NCI-H69 (cell line): ENCODE results near the gene FHL1.

ENCODE experiments used
- DNase-seq: peaks from one replicate; lab custom pipeline; 2025; lab: John Stamatoyannopoulos, UW

Gene FHL1

DNA sequence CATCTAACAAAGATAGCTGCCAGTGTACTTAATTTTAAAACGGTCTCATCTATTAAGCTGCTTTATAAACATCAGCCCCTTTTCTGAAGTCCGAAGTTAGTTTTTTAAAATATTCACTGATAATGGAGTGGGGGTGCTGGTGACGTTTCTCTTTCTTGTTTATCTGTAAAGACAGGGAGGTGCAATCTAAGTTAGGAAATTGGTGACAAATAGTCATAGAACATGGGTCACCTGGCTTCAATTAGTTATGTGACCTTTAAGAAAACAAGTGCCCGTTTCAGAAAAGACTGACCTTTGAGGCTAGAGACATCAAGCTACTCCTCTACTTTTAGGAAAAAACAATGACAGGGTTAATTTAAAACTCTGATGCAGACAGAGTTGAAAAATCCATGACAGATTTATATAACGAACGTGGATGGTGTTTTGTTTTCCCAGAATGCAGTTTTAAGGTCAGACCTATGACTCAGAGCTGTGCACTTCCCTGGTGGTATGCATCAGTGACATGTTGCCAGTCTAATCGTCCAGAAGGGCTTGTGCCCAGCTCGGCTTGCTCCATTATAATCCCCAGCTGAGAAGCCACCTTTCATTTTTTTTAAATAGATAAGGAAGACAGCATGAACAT is 38.2 kb downstream of the FHL1 start:
- peak; percentile 6 for DNase-seq

DNA sequence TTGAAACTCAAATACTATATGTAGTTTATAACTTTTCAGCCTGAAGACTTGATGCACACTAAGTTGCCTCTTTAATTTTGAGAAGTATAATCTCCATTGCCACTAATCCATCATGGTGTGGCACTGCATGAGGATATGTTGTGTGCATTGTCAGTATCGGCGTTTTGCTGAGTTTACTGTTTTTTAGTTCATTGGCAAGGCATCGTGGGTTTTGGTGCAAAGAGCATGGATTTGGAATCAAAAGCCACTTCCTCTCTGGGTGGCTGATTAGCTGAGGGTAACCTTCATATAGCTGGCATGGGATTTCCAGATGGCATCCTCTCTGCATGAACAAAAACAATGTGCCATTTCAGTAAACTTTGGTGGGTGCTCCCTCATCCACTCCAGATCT is 38.7 kb downstream of the FHL1 start:
- no peak for DNase-seq

DNA sequence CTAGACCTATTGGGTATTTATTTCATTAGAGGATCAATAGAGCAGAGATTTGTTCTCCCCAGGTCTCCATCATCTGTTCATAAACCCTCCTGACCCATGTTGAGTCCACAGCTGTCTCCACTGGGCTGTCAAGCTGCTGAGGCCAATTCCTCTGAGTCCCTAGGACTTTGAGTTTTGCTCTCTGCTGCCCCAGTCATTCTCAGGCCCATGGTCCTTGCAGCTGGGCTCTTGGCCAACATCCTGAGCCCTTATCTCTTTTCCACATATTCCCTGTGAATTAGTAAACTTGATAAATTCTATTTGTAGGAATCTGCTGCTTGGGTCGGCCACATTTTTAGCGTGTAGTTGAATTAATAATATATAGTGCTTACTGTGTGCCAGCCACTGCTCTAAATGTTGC is 41.9 kb downstream of the FHL1 start:
- no peak for DNase-seq

GRCh38 chrX:136190038-136190713 is 42.8 kb downstream of the FHL1 start:
- DNase-seq, result no peak

DNA sequence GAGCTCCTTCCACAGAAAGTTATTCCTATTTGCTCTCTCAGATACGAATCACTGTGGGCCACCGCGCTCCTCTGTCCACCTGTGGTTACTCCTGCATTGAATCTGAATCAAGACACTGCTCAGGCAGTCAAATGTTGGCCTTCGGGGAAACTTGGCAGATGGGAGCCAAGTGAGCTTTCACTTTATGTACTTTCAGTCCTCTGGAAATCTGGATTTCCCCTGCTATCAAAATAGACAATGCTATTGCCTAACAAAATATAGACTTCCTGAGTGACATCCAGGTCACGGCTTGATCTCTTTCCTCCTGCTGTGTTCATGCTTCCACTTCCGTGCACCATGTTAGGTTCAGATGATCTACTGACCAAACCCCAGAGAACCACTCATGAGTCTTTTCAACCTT is 43.8 kb downstream of the FHL1 start:
- DNase-seq, result no peak

DNA sequence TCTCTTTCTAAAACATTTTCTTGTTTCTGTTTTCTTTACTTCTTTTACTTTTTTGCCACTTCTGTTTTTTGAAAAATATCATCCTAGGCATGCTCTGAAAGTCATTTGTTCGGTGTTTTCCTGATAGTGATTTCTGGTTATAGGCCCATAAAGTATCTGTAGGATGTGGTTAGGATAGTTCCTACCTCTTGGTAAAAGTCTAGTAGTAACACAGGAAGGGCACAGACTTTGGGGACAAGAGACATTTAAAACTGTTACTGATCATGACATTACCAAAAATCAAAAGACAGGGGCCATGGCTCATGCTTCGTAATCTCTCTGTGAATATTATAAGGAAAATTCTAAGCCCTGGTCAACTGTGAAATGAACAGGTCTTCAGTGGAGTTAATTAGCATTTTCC is 44.8 kb downstream of the FHL1 start:
- no peak for DNase-seq

DNA sequence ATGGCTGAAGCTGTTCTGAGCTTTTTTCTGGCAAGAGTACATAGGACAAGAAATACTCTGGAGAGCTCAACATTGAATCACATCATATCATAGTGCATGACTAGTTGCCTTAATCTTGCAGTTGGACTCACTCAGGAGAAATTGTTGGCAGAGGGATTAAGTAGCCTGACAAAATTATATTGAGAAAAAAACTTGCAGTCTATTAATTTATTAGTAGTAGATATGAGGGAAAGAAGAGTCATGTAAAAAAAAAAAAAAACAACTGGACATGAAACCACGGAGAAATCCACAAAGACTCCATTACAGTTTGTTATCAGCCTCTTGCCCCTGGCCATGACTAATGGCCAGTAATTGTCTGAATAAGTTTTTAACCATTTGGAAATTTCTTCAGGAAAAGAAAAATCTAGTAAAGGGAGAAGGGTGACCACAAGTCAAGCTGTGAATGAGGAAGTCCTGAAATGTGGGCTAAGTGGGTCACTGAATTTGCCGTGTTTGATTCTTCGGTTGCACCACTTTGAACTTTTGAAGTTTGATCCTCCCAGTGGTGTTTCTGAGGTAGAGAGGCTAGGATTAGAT is 45.6 kb downstream of the FHL1 start:
- DNase-seq, result no peak

DNA sequence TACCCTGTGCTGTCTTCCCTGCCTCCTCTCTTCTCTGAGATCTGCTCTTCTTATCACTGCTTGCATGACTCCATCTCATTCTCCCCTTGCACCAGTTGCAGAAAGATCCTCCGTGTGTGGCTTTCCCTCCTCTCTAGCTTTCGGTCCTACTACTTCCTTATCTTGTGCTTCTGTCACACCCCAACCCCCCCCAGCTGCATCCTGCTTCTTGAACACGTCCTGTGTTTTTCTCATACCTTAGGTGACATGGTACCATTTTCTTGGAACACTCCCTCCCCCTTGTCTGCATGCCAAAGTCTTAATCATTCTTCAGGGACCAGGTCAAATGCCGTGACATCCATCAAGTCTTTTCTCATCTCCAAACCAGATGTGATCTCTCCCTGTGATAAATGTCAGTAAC is 46.4 kb downstream of the FHL1 start:
- no peak for DNase-seq

DNA sequence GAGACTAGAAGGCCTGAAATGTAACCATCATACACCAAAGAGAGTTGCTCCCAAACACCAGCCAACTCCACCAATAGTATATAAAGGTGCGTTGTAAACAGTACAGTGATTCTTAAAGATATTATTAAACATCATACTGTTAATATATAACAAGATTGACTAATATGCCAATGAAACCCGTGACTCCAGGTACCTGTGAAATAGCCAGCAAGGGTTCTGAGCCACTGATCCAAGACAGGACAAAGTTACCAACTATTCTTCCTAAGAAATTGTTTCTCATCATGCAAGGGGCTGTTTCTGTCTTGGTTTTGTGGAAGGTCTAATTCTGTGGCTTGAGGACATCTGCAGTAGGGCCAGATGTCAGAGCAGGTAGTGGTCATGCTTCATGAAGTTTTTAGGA is 47.2 kb downstream of the FHL1 start:
- DNase-seq, result no peak

DNA sequence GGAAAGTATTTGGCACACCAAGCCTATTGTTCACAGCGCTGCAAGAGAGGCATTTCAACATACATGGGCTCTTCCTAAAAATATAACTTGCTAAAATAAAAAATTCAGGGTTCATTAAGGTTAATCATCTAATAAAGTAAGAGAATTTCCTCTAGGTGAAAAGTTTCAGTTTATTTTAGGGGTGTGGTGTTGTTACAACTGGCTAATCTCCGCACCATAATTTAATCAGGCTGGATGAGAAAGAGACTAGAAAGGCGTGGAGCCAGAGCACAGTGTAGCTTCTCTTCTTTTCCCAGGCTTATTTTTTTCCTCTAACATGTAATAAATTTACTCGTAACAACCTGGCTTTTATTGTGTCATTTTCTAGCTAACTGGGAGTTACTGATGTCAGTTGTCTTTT is 47.9 kb downstream of the FHL1 start:
- no peak for DNase-seq

GRCh38 chrX:136196691-136197155 is 49.4 kb downstream of the FHL1 start:
- no peak for DNase-seq

GRCh38 chrX:136198010-136198409 is 50.7 kb downstream of the FHL1 start:
- DNase-seq, result no peak

DNA sequence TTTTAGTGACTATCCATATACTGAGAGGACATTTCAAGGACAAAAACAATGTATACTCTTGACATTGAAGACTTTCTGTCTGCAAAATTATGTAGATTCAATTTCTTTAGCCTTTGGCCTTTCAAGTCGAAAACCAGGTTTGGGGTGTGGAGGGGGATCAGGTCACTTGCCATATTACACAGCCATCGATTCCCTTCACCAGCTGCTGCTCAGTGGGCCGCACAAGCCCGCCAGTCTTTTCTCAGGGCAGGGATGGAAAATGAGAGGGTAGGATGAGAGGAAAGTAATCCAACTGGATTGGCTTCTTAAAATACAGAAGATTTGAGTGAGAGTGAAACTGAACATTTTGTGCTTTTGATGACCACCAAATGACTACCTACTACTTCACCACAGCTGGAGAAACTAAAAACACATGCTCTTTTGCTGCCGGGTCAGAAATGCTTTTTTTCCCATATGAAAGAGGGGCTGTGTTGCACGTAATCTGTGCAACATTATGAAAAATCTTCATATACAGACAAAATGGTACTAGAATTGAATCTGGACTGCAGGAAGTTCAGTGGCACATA is 51.4 kb downstream of the FHL1 start:
- DNase-seq, result no peak

DNA sequence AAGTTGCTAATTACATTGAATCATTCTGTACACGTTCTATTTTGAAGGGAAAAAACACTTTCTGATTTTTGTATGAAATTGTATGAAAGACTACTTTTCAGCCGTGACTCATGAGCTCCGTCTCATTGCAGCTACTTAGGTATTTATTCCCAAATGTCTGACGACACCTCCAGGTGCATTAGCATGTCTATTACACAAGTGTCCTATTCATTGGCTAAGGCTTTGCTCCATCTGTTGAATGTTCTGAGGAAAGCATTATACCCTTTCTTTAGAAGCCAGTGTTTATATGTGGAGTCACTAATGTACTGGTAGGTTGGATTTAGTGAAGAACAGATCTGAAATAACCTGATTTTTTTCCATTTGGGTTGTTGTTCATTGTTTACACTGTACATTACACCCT is 52.0 kb downstream of the FHL1 start:
- DNase-seq, result peak; percentile 10

DNA sequence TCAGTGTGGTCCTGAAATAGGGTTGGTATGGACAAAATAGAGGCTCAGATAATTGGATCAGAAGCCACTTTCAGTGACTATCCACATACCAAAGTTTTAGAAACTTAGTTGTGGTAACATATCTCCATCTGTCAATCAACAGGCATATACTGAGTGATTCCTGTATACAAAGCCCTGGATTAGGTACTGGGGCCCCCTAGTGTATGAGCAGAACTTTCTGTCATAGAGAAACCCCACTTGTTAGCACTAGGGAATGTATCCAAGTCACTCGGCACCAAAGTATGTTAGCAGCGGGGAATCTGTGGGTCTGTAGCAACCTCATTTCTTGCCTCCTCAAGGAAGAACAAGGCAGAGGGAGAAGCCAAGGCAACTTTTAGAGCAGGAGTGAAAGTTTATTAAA is 53.1 kb downstream of the FHL1 start:
- DNase-seq, result peak; percentile 13

- no peak for DNase-seq
Measured at GRCh38 chrX:136201601-136202000, 54.3 kb downstream of the FHL1 start.

DNA sequence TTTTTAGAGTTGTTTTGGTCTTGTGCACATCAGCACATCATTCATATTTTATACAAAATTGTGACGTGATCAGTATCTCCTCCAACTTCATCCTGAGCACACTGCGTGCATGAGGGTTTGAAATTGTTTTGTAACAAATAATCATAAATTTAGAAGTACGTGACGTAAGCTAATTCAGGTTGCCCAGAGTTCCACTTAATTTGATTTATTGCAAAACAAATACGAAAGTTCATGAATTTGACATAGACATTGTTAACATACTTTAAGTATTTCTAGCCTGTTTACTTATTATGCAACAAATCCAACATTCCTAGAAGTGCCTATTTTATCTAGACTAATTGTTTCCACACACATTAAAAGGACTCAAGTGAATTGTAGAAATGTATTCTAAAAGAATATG is 55.6 kb downstream of the FHL1 start:
- no peak for DNase-seq

DNA sequence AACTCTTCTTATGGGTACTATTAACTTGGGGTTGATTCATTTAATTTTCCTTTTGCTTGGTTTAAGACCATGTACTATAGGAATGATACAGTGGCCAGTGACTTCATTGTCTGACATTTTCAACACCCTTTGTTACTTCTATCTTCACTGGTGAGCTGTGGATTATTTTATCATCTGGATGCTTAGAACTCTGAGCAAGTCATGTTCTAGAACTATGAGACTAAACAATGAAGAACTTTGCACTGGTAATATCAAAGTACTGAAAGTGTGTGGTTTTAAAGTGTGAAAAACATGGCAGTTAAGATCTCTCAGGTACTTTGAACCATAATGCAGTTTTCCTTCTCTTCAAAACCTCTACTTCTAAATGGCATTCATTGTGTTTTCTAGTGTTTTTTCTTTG is 56.1 kb downstream of the FHL1 start:
- no peak for DNase-seq

GRCh38 chrX:136203951-136204350 is 56.6 kb downstream of the FHL1 start:
- DNase-seq, result no peak

DNA sequence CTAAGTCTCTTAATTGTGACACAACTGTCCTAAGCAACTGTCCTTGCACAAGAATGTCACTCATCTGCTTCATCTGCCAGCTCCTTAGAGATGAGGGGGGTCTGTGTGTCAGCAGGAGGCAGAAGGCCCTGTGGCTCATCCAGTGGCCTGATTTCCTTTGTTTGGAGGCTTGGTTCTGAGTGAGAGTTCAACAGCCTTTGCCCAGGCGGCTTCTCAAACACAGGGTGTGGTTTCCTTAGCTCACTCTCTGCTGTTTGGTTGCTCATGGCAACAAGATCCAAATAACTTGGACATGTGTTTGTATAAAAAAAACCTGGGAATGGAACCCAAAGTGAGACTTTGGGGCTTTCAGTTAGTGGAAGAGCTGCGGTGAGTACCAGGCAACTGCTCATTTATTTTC is 57.2 kb downstream of the FHL1 start:
- no peak for DNase-seq

GRCh38 chrX:136205882-136206380 is 58.6 kb downstream of the FHL1 start:
- peak; percentile 29 for DNase-seq

- no peak for DNase-seq
Measured at GRCh38 chrX:136206916-136207315, 59.6 kb downstream of the FHL1 start.

DNA sequence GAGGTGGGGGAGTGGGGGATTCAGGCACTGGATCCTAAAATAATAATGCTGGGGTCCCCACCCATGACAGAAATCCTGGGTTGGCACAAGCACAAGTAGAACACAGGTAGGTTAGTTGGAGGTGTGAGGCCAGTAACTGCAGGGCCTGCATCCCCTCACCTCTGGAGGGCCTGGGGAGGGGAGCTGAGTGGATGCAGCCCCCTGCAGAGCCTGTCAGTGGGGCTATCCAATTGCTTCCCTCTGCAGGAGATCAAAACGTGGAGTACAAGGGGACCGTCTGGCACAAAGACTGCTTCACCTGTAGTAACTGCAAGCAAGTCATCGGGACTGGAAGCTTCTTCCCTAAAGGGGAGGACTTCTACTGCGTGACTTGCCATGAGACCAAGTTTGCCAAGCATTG is 60.2 kb downstream of the FHL1 start:
- no peak for DNase-seq
